SK-N-SH treated with all-trans-retinoic acid at 6 μM for 48 hours (cell line): ENCODE results near the gene AGBL1.

Experiments
- BACH2 ChIP-seq: fragments of 250-450 bp; sonication (Bioruptor Pico); IDR thresholded peaks from 2 replicates; pipeline ENCODE4 v1.9.0; 2021; ENCODE audit warnings: mild to moderate bottlenecking, borderline replicate concordance
- CREB5 ChIP-seq: fragments of 250-450 bp; sonication (Bioruptor Pico); IDR thresholded peaks from 2 replicates; pipeline ENCODE4 v1.5.1; 2020; ENCODE audit warnings: low read depth, mild to moderate bottlenecking, moderate library complexity

- TF ChIP-seq BACH2 (no peak), CREB5 (CRISPR knock-in tag) (no peak)
Measured at GRCh38 chr15:86337071-86337470, 257.4 kb downstream of the AGBL1 start.
